Hippocampal formation (tissue), 2 donors: ENCODE data around the gene BAHD1.

Experiments
- DNase-seq, 2 donors: peaks; one replicate each; lab custom pipeline; 2025; lab: John Stamatoyannopoulos, UW

The BAHD1 gene

DNA sequence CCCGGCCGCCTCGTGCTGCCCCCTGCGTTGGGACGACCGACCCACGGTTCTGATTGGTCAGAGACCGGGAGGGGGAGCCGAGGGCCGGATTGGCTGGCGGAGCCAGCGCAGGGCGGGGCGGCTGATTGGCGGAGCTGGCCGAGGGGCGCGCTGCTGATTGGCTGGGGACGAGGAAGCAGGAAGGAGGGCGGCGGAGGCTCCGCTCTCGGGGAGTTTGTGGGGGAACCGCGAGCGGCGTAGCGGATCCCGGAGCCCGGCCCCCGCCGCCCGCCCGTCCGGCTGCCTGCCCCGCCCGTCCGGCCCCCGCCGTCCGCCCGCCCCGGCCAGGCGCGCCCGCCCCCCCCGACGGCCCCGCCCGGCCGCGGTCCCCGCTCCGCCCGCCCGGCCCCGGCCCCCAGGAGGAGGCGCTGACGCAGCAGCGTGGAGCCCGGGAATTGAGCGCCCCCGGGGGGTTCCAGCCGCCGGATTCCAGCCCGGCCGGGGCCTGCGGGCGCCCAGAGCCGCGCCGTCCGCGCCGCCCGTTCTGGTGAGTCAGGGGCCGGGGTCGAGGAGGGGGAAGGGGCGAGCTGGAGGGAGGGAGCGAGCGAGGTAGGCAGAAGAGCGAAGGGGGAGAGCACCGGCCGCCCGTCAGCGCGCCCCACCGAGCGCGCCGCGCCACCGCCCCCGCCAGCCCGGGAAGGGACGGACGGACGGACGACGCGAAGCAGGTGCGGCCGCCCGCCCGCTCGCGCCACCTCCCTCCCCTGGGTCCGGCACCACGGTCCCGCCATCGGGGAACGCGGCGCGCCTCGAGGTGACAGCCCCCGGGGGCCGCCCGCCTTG, at the start of gene BAHD1:
TSS of gene BAHD1 (plus strand) at position 211 of the 822 bp plus-strand sequence. CDS start 17,512 bp downstream, outside the sequence.
- peak; percentile 94 to 98 for DNase-seq

DNA sequence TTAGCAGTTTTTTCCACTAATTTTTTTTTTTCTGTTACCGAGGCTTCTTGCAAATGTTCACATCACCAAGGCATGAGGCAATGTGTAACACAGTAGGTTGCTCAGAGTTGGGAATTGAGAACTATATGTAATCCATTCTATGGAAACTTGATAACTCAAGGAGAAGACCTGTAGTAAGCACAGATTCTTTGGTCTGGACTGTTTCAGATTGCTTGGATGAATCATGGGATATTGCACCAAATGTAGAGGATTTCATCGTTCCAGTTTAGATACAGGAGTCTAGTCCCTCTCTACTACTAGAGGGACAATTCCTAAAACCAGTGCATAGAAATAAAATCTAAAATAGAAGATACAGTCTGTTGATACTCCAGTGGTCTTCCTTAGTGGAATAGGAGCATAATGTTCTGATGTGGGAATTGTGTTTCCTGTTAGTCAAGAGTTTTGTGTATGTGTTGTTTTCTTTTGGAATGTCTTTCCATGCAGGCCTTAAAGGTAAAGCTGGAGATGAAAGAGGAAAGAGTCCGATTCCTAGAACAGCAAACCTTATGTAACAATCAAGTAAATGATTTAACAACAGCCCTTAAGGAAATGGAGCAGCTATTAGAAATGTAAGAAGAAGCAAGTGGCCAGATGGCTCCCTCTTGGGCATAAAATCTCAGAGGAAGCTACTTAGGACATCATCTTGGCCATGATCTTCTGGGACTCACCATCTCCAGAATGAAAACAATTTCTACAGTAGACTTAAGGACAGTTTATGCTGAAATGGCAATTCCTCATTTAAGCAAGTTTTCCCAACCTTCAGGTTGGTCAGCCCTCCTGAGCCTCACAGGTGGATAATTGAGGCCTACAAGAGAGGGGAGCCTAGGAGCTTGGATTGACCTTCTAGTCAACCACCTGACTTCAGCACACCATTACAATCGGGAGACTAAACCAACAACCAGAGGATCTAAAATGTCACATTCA, 47.5 kb upstream of the BAHD1 start:
- no peak for DNase-seq

DNA sequence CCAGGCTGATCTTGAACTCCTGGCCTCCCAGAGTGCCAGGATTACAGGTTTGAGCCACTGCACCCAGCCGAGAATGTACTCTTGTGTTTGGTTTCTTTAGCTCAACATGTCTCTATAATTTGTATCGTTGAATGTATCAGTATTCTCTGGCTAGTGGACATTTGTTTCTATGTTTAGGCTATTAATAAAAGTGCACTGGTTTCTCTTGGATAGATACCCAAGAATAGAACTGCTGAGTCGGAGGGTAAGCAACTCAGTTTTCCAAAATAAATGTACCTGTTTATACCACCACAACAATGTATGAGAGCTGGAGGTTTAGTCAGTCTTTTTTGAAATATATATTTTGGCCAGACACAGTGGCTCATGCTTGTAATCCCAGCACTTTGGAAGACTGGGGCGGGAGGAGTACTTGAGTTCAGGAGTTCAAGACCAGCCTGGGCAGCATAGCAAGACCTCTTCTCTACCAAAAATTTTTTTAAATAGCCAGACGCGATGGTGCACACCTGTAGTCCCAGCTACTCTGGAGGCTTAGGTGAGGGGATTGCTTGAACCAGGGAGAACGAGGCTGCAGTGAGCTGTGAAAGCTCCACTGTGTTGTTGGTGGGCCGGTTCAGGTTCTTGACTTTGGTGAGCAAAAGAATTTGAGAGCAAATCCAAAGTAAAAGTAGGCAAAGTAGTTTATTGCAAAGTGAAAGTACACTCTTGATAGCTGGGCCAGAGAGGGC, 42.9 kb upstream of the BAHD1 start:
- no peak for DNase-seq

- DNase-seq, result peak in 1 of 2 donors; percentile 32
These were observed 42.3 kb upstream of the BAHD1 start for GRCh38 chr15:40398413-40398873.

GRCh38 chr15:40399370-40399769, 41.4 kb upstream of the BAHD1 start:
- no peak for DNase-seq

GRCh38 chr15:40405501-40406381, 35.0 kb upstream of the BAHD1 start, which contains the start of gene IVD:
TSS of gene IVD (plus strand) at chr15:40405795. CDS start at chr15:40405828, 33 bp downstream.
- DNase-seq, result peak; percentile 96 to 98

DNA sequence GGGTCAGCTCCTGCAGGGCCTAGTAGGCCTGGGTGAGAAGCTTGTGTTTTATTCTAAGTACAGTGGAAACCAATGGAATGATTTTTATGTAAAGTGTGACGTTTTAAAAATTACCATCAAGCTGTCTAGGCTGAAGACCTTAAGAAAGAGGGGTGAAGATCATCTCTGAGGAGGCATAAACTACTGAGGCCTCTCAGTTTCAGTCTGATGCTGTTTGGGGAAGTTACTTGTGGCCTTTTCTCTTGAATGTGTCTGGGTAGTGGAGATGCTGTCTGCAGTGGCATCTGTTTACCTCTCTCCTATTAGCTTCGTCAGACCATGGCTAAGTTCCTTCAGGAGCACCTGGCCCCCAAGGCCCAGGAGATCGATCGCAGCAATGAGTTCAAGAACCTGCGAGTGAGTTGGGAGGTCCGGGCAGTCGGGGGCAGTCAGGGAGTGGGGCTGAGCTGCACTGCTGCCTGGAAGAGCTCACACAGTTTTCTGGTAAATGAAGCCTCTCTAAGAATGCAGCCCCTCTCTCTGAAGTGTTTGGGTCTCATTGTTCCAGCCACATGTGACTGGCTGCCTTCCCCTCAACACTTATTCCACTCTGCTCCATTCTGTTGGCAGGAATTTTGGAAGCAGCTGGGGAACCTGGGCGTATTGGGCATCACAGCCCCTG, 33.3 kb upstream of the BAHD1 start:
- DNase-seq, result no peak

DNA sequence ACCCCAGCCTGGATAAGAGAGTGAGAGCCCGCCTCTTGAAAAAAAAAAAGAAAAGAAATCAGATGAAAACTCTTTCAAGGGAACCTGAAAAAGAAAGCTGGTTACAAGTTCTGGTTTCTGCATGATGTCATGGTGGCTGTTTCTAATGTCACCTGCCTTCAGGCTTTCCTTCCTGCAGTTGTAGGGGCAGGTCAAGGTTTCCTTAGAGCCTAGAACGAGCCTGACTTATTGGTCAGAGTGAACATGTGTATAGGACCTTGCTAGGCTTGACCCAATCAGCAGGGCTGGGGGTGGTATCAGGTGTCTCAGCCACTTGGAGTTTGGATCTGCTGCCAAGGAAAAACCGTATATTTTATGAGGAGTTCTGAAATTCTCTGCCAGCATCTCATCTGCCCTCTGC, 31.4 kb upstream of the BAHD1 start:
- no peak for DNase-seq

GRCh38 chr15:40410476-40410875, 30.3 kb upstream of the BAHD1 start:
- no peak for DNase-seq

GRCh38 chr15:40412095-40412759, 28.5 kb upstream of the BAHD1 start:
- no peak for DNase-seq

GRCh38 chr15:40413036-40413435, 27.7 kb upstream of the BAHD1 start:
- DNase-seq, result no peak

DNA sequence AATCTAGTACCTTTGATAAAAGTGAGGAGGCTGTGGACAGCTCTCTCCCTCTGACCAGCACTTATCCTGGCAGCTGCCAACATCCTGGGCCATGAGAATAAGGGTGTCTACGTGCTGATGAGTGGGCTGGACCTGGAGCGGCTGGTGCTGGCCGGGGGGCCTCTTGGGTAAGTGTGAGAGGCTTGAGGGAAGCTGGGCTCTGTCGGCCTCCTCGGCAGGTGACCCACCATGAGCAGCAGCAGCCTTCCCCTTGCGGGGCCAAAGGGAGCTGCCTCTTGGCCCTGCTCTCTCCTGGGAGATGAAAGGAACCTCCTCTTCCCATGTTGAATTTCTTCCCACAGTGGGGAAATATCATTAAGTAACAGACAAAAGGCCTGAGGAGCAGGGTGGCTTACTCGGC, 25.9 kb upstream of the BAHD1 start:
- DNase-seq, result no peak

DNA sequence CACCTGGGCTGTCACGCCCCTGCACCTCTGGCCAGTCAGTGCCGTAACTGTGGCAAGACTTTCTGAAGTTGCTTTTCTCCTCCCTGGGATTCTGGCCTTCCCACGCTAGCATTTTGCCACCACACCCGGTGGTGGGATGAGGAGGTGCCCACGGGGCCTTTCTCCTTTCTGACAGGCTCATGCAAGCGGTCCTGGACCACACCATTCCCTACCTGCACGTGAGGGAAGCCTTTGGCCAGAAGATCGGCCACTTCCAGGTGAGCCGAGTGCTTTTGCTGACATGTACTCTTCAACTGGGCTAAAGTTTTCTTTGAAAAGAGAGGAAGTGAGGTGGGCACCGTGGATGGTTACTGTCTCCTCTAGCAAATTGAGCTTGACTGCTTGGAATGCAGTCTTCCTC, 25.5 kb upstream of the BAHD1 start:
- no peak for DNase-seq

DNA sequence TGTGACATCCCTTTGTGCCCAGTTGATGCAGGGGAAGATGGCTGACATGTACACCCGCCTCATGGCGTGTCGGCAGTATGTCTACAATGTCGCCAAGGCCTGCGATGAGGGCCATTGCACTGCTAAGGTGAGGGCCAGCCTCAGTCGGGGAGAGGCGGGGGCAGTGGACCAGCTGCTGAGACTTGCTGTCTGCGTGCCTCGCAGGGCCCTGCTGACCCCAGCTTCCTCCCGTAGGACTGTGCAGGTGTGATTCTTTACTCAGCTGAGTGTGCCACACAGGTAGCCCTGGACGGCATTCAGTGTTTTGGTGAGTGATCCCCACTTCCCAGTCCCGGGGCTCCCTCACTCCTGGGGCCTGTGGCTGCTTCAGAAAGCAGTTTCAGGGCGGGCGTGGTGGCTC, 24.7 kb upstream of the BAHD1 start:
- no peak for DNase-seq

- no peak for DNase-seq
These were observed 22.6 kb upstream of the BAHD1 start for GRCh38 chr15:40418126-40418525.

DNA sequence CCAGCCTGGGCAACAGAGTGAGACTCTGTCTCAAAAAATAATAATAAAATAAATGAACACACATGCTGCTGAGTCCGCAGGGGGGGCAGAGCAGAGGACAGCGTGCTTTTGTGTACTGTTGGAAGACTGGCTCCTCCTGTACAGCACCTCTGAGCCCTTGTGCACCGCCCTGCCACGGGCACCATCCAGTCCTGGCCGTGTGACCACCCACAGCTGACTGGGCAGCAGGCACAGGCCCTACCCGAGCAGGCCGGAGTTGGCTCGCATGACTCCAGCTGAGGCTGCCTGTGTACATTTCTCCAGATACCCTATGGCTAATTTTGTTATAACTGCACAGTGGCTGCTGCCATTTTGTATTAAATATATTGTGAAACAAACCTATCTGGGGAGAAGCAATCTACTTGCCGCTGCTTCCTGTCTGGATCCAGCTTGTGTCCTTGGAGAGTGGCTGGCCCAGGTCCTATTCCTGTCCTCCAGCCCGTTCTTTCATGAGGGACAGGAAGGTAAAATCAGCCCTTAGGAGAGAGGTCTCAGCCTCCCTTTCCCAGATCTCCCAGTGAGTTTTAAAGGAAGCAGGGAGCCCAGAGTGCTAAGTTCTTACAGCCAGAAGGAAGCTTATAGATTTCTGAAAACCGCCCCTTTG, 20.6 kb upstream of the BAHD1 start:
- no peak for DNase-seq

- no peak for DNase-seq
These were observed 20.0 kb upstream of the BAHD1 start for GRCh38 chr15:40420793-40421192.

DNA sequence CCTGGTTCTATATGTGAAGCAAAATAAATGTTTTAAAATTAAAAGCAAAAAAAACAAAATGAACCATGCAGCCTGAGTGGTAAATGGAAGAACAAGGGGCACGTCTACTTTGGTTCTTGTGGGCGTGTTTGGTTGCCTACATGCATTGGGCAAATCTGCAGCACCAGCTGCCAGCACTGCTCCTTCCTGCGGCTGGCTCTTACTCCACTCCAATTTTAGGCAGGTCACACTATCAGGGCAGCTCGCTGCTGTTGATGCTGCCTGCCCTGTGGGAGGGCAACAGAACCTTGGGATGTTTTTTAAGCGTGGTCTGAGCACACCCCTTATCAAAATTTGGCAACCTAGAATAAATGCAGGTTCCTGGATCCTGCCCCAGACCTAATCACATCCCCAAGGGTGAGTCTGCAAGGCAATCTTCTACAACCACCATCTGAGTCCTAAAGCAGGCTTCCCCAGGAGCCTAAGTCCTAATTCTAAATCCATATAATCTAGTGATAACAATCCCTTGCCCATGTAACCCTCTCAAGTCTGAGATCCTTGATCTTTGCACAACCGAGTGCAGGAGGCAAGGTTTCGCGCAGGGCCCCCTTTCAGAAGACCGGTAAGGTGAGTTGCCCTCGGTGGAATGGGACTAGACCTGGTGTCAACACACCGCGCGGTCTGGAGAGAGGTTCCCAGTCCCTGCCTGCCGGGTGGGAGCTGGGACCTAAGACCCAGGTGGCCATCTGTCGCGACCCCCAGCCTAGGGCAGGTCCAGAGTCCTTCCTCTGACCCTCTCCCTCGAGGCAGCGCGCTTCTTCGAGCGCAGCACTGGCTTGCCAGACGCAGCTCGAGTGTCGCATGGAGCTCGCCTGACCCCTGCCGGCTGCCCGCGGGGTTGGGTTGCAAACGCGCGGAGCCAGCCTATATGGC, 19.3 kb upstream of the BAHD1 start:
- DNase-seq, result peak; percentile 40 to 63
